Mammary epithelial cell (primary cell): Measurements from ENCODE around the gene RFTN1.

ENCODE experiments used
- CTCF ChIP-seq, 2 donors: IDR thresholded peaks in 1 of 2; conservative IDR thresholded peaks in 1 of 2; 2 replicates each; pipeline ENCODE4 v1.5.1; 2011 to 2012; ENCODE audit warnings: inconsistent platforms in 2 of 2, low read length in 2 of 2, mild to moderate bottlenecking in 2 of 2, control low read depth in 1 of 2, low read depth in 1 of 2; ENCODE audit not compliant: insufficient read depth in 1 of 2; ENCODE audit errors: extremely low read depth in 1 of 2
- EZH2 ChIP-seq: IDR thresholded peaks from 2 replicates; pipeline ENCODE4 v1.6.1; 2012; ENCODE audit warnings: low read length, inconsistent platforms, borderline replicate concordance

- no peak for TF ChIP-seq CTCF (conservative IDR thresholded peaks at IDR 0.05 in 1 of 2, IDR thresholded peaks at IDR 0.05 in 1 of 2; ENCODE audit: extremely low read depth in 1 of 2, insufficient read depth in 1 of 2, low read depth in 1 of 2, low read length in 2 of 2)
- TF ChIP-seq EZH2: no peak
Observed at GRCh38 chr3:16337856-16338540, 175.5 kb downstream of the RFTN1 start.
